Neural cell (in vitro differentiated cells): Measurements from ENCODE around the gene UBE3B. TPM values are rescaled to one million over a fixed set of nuclear protein-coding genes. Genes with fewer than 3 reads are reported as not detected.

Source experiments
- H2AFZ ChIP-seq: fragments of 200-600, 300-800 bp; sonication (generic), shearing (Covaris generic); 2 replicates; pipeline ENCODE4 v1.6.0; 2014; ENCODE audit warnings: low read depth, mild to moderate bottlenecking, antibody characterized with exemption, low read length, moderate library complexity
- H3F3A ChIP-seq: fragments of 200-600 bp; shearing (Covaris generic); 2 replicates; pipeline ENCODE4 v1.6.1; 2016; ENCODE audit warnings: mild to moderate bottlenecking, moderate library complexity, mixed read lengths, antibody characterized with exemption, low read length; ENCODE audit not compliant: insufficient read depth, poor library complexity, severe bottlenecking
- H3K27ac ChIP-seq: fragments of 200-600, 300-800 bp; sonication (generic), shearing (Covaris generic); 2 replicates; pipeline ENCODE4 v1.5.1; 2014; ENCODE audit warnings: mild to moderate bottlenecking, low read length, moderate library complexity
- H3K27me3 ChIP-seq: fragments of 300-800, 200-600 bp; sonication (generic), shearing (Covaris generic); 2 replicates; pipeline ENCODE4 v1.6.0; 2014; ENCODE audit warnings: mild to moderate bottlenecking, low read depth, low read length, moderate library complexity; ENCODE audit not compliant: insufficient read depth
- H3K36me3 ChIP-seq: fragments of 300-800, 200-600 bp; sonication (generic), shearing (Covaris generic); 2 replicates; pipeline ENCODE4 v1.5.1; 2014; ENCODE audit warnings: mild to moderate bottlenecking, antibody characterized with exemption, low read length, moderate library complexity; ENCODE audit not compliant: insufficient read depth
- H3K4me2 ChIP-seq: fragments of 300-800, 200-600 bp; sonication (generic), shearing (Covaris generic); 2 replicates; pipeline ENCODE4 v1.6.0; 2014; ENCODE audit warnings: mild to moderate bottlenecking, low read length
- H3K4me3 ChIP-seq: fragments of 300-800, 200-600 bp; sonication (generic), shearing (Covaris generic); 2 replicates; pipeline ENCODE4 v1.5.1; 2014; ENCODE audit warnings: mild to moderate bottlenecking, low read length, moderate library complexity
- H3K79me2 ChIP-seq: fragments of 200-600 bp; shearing (Covaris generic); replicated peaks from 2 replicates; pipeline ENCODE4 v1.6.0; 2014; ENCODE audit warnings: mild to moderate bottlenecking, low read length, moderate library complexity; ENCODE audit not compliant: insufficient read depth
- H3K9ac ChIP-seq: fragments of 300-800, 200-600 bp; sonication (generic), shearing (Covaris generic); 2 replicates; pipeline ENCODE4 v1.6.1; 2016; ENCODE audit warnings: mild to moderate bottlenecking, low read length, mixed read lengths
- H3K9me2 ChIP-seq: fragments of 200-600 bp; shearing (Covaris generic); 2 replicates; pipeline ENCODE4 v1.6.1; 2016; ENCODE audit warnings: mild to moderate bottlenecking, low read length, mixed read lengths; ENCODE audit not compliant: insufficient read depth
- H3K9me3 ChIP-seq: fragments of 200-600, 300-800 bp; sonication (generic), shearing (Covaris generic); 2 replicates; pipeline ENCODE4 v1.6.1; 2016; ENCODE audit warnings: mild to moderate bottlenecking, mixed run types, low read length, moderate library complexity, mixed read lengths
- H4K20me1 ChIP-seq: fragments of 200-600 bp; shearing (Covaris generic); 2 replicates; pipeline ENCODE4 v1.6.1; 2016; ENCODE audit warnings: mild to moderate bottlenecking, mixed run types; ENCODE audit not compliant: insufficient read depth
- CTCF ChIP-seq: fragments of 450-650 bp; IDR thresholded peaks from 2 replicates; pipeline ENCODE4 v1.5.1; 2014; ENCODE audit warnings: antibody characterized with exemption, mild to moderate bottlenecking, moderate library complexity; ENCODE audit not compliant: poor library complexity, severe bottlenecking
- EP300 ChIP-seq: fragments of 450-650 bp; conservative IDR thresholded peaks from 2 replicates; pipeline ENCODE4 v1.6.1; 2014; ENCODE audit warnings: antibody characterized with exemption, mild to moderate bottlenecking, moderate library complexity; ENCODE audit not compliant: poor library complexity, severe bottlenecking
- EZH2 ChIP-seq: fragments of 200-600, 300-800 bp; shearing (Covaris generic), sonication (generic); IDR thresholded peaks from 2 replicates; pipeline ENCODE4 v1.6.1; 2014; ENCODE audit warnings: antibody characterized with exemption, low read length, borderline replicate concordance, mild to moderate bottlenecking; ENCODE audit not compliant: insufficient read depth, poor library complexity, severe bottlenecking
- MXI1 ChIP-seq: fragments of 450-650 bp; conservative IDR thresholded peaks from 2 replicates; pipeline ENCODE4 v1.6.1; 2014; ENCODE audit warnings: antibody characterized with exemption, mild to moderate bottlenecking; ENCODE audit not compliant: poor library complexity, severe bottlenecking
- POLR2AphosphoS5 ChIP-seq: IDR thresholded peaks from 2 replicates; pipeline ENCODE4 v1.6.1; 2012
- RAD21 ChIP-seq: fragments of 450-650 bp; conservative IDR thresholded peaks from 2 replicates; pipeline ENCODE4 v1.6.1; 2014; ENCODE audit warnings: antibody characterized with exemption, mild to moderate bottlenecking, moderate library complexity
- REST ChIP-seq: IDR thresholded peaks from 2 replicates; pipeline ENCODE4 v1.6.1; 2012; ENCODE audit warnings: borderline replicate concordance
- SMC3 ChIP-seq: fragments of 450-650 bp; conservative IDR thresholded peaks from 2 replicates; pipeline ENCODE4 v1.6.1; 2014; ENCODE audit warnings: antibody characterized with exemption, mild to moderate bottlenecking, moderate library complexity; ENCODE audit not compliant: poor library complexity
- TAF1 ChIP-seq: IDR thresholded peaks from 2 replicates; pipeline ENCODE4 v1.6.1; 2012; ENCODE audit warnings: low read depth
- polyA plus RNA-seq: library from polyadenylated mRNA; depleted of rRNA; stranded (reverse); fragments of >200 nt; gene quantifications from 2 replicates; pipeline ENCODE4 v1.2.3, GENCODE V29; 2014

Gene UBE3B
- polyA plus RNA-seq, 1 donor from 2014 or later: 21.7 TPM

DNA sequence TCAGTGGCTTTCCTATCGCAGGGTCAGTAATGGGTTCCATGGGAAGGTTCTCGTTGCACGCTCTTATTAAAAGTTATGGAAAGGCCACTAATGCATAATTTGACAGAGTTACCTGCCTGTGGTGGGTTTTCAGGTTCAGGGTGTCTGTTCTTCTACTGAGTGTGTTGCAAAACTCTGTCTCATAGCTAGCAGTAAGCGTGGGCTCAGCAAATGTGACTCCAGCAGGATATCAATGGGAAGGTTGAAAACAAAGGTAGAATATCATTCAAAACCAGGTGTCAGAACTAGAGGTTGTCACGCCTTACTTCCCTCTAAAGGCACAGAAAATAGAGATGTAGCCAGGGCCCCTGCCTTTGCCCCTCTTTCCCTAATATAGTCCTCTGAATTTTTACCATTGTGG lies 24.9 kb downstream of the UBE3B start:
- Histone ChIP-seq H3K4me3 (no peak overlapping the region), H3K9me2 (no peaks in the 10 kb centered on the region), H3K79me2 (no peaks in the 10 kb centered on the region), H3K36me3 (no peaks in the 10 kb centered on the region), H2AFZ (no peak overlapping the region), H3K4me2 (no peak overlapping the region), H3K27ac (no peak overlapping the region), H3F3A (no peaks in the 10 kb centered on the region), H3K9ac (no peak overlapping the region), H3K27me3 (no peaks in the 10 kb centered on the region), H4K20me1 (no peaks in the 10 kb centered on the region), H3K9me3 (no peaks in the 10 kb centered on the region)
- no peak for TF ChIP-seq SMC3
- no peak for TF ChIP-seq CTCF
- TF ChIP-seq POLR2AphosphoS5: no peak
- no peak for TF ChIP-seq TAF1
- TF ChIP-seq MXI1: no peak
- TF ChIP-seq REST: no peak
- no peak for TF ChIP-seq RAD21
- TF ChIP-seq EP300: no peak
- no peak for TF ChIP-seq EZH2

DNA sequence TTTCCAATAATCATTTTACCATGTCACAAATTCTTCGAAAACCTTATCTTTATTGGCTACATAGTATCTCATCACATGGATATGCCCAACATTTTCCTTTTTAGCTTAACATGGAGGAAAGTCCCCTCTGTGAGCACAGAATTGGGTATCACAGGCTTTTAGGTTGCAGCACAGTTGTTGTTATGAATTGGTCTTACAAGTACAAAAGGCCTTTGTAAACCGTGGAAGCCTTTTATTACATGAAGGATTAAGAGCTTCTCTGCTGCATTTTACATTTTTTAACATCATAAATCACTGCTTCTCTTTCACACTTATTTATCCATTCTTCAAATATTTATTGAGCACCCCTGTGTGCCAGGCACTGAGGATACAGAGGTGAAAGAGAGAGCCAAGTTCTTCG lies 26.2 kb downstream of the UBE3B start:
- no peaks in the 10 kb centered on the region for H3K9me3 ChIP-seq
- H3K27me3 ChIP-seq: no peaks in the 10 kb centered on the region
- no peaks in the 10 kb centered on the region for H3K9me2 ChIP-seq
- H2AFZ ChIP-seq: no peak overlapping the region
- no peaks in the 10 kb centered on the region for H3K36me3 ChIP-seq
- no peak overlapping the region for H3K27ac ChIP-seq
- no peaks in the 10 kb centered on the region for H3F3A ChIP-seq
- no peak overlapping the region for H3K4me2 ChIP-seq
- H4K20me1 ChIP-seq: no peaks in the 10 kb centered on the region
- no peak overlapping the region for H3K9ac ChIP-seq
- no peak overlapping the region for H3K4me3 ChIP-seq
- TF ChIP-seq POLR2AphosphoS5 (no peak), REST (no peak), SMC3 (no peak), CTCF (no peak), MXI1 (no peak), TAF1 (no peak), EZH2 (no peak), EP300 (no peak), RAD21 (no peak)
- no peaks in the 10 kb centered on the region for H3K79me2 ChIP-seq
